Epithelial cell of proximal tubule (primary cell): ENCODE results near the gene RRP1B. TPM values are rescaled to one million over a fixed set of nuclear protein-coding genes. Genes with fewer than 3 reads are reported as not detected.
"Not testable (repeated sequence)": the region's sequence is repeated elsewhere in the genome, so short reads cannot be mapped to it uniquely, and the experiment has no call there.

Experiments used
- DNase-seq: peaks from one replicate; pipeline ENCODE4 v3.0.0-alpha.2; 2011; ENCODE audit warnings: low read depth
- H3K4me3 ChIP-seq: 2 replicates; pipeline ENCODE4 v1.5.1; 2011; ENCODE audit warnings: low read depth, mild to moderate bottlenecking, low read length
- total RNA-seq: library from RNA; depleted of rRNA; stranded (reverse); fragments of >200 nt; gene quantifications from 2 replicates; pipeline ENCODE4 v1.2.3, GENCODE V29; 2015
- TF ChIP-seq, protein P1 (sequence below): conservative IDR thresholded peaks from 2 replicates; pipeline ENCODE4 v1.5.1; 2012; ENCODE audit warnings: low read depth, mild to moderate bottlenecking, low read length

Gene RRP1B
- total RNA-seq, 1 donor from 2014 or later = 37.6 TPM

DNA sequence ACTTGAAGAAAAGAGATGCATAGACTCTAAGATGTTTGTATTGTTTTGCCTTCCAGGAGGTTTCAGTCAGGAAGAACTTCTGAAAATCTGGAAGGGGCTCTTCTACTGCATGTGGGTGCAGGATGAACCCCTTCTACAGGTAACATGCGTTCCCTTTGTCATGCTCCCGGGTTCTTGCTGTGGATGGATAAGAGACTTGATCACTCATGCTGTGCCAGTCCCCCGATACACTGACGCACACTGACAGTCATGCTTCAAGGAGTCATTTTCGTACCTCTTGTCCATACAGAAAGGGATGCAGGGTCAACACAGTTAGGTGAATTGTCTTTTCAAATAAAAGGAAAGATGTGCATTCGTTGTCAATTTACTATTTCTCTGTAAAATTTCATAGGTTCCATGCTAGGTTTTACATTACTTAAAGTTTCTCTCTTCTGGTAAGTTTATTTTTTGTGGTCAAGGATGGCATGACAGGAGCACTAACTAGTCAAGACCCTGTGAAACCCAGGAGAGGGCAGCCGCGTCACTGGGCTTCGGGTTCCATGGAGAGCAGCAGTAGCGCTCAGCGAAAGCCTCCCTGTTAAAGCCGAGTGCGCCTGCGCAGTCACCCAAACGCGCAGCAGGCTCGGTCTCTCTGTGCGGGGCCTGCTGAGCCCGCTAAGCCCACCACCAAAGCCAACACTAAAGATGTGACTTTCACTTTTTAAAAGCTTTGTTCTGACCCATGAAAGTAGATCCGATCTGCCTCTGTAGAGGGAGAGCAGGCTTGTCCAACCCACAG lies 10.7 kb downstream of the RRP1B start:
- H3K4me3 ChIP-seq = no peak overlapping the region
- TF ChIP-seq, protein P1, sequence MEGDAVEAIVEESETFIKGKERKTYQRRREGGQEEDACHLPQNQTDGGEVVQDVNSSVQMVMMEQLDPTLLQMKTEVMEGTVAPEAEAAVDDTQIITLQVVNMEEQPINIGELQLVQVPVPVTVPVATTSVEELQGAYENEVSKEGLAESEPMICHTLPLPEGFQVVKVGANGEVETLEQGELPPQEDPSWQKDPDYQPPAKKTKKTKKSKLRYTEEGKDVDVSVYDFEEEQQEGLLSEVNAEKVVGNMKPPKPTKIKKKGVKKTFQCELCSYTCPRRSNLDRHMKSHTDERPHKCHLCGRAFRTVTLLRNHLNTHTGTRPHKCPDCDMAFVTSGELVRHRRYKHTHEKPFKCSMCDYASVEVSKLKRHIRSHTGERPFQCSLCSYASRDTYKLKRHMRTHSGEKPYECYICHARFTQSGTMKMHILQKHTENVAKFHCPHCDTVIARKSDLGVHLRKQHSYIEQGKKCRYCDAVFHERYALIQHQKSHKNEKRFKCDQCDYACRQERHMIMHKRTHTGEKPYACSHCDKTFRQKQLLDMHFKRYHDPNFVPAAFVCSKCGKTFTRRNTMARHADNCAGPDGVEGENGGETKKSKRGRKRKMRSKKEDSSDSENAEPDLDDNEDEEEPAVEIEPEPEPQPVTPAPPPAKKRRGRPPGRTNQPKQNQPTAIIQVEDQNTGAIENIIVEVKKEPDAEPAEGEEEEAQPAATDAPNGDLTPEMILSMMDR = no peak
- DNase-seq = no peak

- TF ChIP-seq, protein P1 = no peak
- no peak for DNase-seq
- H3K4me3 ChIP-seq = no peak overlapping the region
These were observed 16.5 kb downstream of the RRP1B start for GRCh38 chr21:43675871-43676270.

DNA sequence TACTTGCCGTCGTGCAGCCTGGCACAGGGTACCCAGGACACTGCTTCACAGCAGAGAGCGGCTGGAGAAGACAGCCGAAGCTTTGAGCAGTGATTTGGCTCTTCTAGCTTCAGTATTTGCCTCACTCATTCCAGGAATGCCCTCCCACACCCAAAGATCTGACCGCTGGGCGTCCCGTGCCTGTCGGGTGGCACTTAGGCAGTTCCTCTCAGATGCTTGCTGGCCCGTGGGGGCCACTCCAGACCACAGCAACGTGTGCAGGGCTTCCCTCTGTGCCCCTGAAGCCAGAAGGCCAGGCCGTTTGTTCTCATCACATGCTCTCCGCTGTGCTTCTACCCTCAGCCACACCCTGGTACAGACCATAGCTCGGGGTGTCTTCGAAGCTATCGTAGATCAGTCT lies 17.0 kb downstream of the RRP1B start:
- H3K4me3 ChIP-seq = no peak overlapping the region
- TF ChIP-seq, protein P1 = no peak

GRCh38 chr21:43679951-43680350 lies 20.6 kb downstream of the RRP1B start:
- TF ChIP-seq, protein P1 = no peak
- DNase-seq = no peak
- no peak overlapping the region for H3K4me3 ChIP-seq

More for the DNA sequence above, 17.0 kb downstream of the RRP1B start:
- no peak for DNase-seq

GRCh38 chr21:43680421-43680820 lies 21.1 kb downstream of the RRP1B start:
- not testable (repeated sequence) for DNase-seq, H3K4me3 ChIP-seq

- no peak overlapping the region for H3K4me3 ChIP-seq
- DNase-seq = no peak
- TF ChIP-seq, protein P1 = no peak
These were observed 22.3 kb downstream of the RRP1B start for GRCh38 chr21:43681650-43682049.

- no peak for DNase-seq
- TF ChIP-seq, protein P1 = no peak
- H3K4me3 ChIP-seq = no peak overlapping the region
These were observed 25.1 kb downstream of the RRP1B start for GRCh38 chr21:43684424-43684823.
